A673 (cell line): ENCODE data around the gene EIF4ENIF1.

Experiments
- CTCF ChIP-seq: fragments of 300-800, 200-600 bp; sonication (generic); conservative IDR thresholded peaks from 2 replicates; pipeline ENCODE4 v1.5.1; 2017; ENCODE audit warnings: low read depth, mild to moderate bottlenecking, antibody characterized with exemption, low read length, moderate library complexity, mixed read lengths
- EZH2 ChIP-seq: fragments of 200-600 bp; sonication (generic); IDR thresholded peaks from 2 replicates; pipeline ENCODE4 v1.6.1; 2017; ENCODE audit warnings: borderline replicate concordance, low read depth, mild to moderate bottlenecking, mixed read lengths, antibody characterized with exemption, low read length; ENCODE audit not compliant: poor library complexity, severe bottlenecking

GRCh38 chr22:31461699-31462098 is 27.9 kb downstream of the EIF4ENIF1 start:
- TF ChIP-seq CTCF (no peak), EZH2 (no peak)
